Astrocyte (in vitro differentiated cells and primary cell): ENCODE data around the gene ARHGAP21.

Source experiments
- EZH2 ChIP-seq: IDR thresholded peaks from 2 replicates; pipeline ENCODE4 v1.6.1; 2012; ENCODE audit warnings: mild to moderate bottlenecking, low read length, inconsistent platforms; ENCODE audit not compliant: insufficient read depth
- TF ChIP-seq, protein P1 (sequence below): IDR thresholded peaks from 2 replicates; pipeline ENCODE4 v1.5.1; 2011; ENCODE audit warnings: low read depth, mild to moderate bottlenecking, inconsistent platforms, low read length, moderate library complexity; ENCODE audit not compliant: insufficient read depth

DNA sequence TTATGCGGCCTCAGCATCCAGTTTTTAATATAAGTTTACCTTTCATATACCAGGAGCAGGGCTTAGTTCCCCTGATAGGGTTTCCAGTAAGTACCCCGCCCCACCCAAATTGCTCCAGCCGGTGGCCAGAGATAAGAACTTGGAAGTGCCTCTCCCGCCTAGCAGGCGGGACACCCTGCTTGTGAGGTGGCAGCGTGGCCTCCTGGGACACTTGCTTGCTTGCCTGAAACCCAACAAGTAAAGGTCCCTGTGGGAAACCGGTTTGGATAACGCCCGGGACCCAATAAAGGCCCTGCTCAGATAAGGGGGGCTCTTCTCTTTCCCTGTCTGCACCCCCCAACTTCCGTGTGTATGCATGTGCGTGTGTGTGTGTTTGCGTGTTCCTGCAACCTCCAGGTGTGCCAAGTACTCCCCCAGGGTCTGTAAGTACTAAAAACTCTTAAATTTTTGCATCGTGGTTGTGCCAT is 154.3 kb downstream of the ARHGAP21 start:
- TF ChIP-seq, protein P1, sequence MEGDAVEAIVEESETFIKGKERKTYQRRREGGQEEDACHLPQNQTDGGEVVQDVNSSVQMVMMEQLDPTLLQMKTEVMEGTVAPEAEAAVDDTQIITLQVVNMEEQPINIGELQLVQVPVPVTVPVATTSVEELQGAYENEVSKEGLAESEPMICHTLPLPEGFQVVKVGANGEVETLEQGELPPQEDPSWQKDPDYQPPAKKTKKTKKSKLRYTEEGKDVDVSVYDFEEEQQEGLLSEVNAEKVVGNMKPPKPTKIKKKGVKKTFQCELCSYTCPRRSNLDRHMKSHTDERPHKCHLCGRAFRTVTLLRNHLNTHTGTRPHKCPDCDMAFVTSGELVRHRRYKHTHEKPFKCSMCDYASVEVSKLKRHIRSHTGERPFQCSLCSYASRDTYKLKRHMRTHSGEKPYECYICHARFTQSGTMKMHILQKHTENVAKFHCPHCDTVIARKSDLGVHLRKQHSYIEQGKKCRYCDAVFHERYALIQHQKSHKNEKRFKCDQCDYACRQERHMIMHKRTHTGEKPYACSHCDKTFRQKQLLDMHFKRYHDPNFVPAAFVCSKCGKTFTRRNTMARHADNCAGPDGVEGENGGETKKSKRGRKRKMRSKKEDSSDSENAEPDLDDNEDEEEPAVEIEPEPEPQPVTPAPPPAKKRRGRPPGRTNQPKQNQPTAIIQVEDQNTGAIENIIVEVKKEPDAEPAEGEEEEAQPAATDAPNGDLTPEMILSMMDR, result no peak
- TF ChIP-seq EZH2, result no peak
